ENCODE results near the gene GRID2. TPM values are rescaled to one million over a fixed set of nuclear protein-coding genes. Genes with fewer than 3 reads are reported as not detected.

The GRID2 gene
- total RNA-seq, 1 donor from 2014 or later: not detected

GRCh38 chr4:92516450-92516849 lies 212.7 kb downstream of the GRID2 start:
- no peak for DNase-seq (ENCODE audit: extremely low spot score, unreplicated experiment)
- Mint-ChIP-seq H3K4me1 (ENCODE audit: unreplicated experiment) (no peaks in the 10 kb centered on the region), H3K27me3 (ENCODE audit: unreplicated experiment) (no peaks in the 10 kb centered on the region), H3K9me3 (ENCODE audit: unreplicated experiment) (no peaks in the 10 kb centered on the region), H3K27ac (ENCODE audit: unreplicated experiment) (no peak overlapping the region), H3K4me3 (ENCODE audit: unreplicated experiment) (no peak overlapping the region), H3K36me3 (ENCODE audit: unreplicated experiment) (no peaks in the 10 kb centered on the region)
- TF ChIP-seq, protein P1, sequence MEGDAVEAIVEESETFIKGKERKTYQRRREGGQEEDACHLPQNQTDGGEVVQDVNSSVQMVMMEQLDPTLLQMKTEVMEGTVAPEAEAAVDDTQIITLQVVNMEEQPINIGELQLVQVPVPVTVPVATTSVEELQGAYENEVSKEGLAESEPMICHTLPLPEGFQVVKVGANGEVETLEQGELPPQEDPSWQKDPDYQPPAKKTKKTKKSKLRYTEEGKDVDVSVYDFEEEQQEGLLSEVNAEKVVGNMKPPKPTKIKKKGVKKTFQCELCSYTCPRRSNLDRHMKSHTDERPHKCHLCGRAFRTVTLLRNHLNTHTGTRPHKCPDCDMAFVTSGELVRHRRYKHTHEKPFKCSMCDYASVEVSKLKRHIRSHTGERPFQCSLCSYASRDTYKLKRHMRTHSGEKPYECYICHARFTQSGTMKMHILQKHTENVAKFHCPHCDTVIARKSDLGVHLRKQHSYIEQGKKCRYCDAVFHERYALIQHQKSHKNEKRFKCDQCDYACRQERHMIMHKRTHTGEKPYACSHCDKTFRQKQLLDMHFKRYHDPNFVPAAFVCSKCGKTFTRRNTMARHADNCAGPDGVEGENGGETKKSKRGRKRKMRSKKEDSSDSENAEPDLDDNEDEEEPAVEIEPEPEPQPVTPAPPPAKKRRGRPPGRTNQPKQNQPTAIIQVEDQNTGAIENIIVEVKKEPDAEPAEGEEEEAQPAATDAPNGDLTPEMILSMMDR (IDR thresholded peaks at IDR 0.05): no peak

DNA sequence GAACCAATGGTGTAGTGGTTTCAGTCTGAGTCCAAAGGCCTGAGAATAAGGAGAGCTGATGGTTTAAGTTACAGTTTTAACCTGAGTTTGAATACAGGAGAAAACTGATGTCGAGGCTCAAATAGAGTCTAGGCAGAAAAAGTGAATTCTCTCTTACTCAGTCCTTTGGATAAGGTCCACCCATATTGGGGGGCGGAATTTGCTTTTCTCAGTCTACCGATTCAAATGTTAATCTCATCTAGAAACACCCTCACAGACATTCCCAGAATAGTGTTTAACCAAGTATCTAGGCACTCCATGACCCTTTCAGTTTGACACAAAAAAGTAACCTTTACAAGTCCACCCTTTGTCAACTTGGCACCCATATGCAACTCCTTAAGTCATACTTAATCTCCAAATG lies 216.0 kb downstream of the GRID2 start:
- no peaks in the 10 kb centered on the region for H3K27me3 Mint-ChIP-seq (ENCODE audit: unreplicated experiment)
- H3K4me1 Mint-ChIP-seq (ENCODE audit: unreplicated experiment): no peaks in the 10 kb centered on the region
- H3K4me3 Mint-ChIP-seq (ENCODE audit: unreplicated experiment): no peak overlapping the region
- no peaks in the 10 kb centered on the region for H3K36me3 Mint-ChIP-seq (ENCODE audit: unreplicated experiment)
- TF ChIP-seq, protein P1 (IDR thresholded peaks at IDR 0.05): no peak
- H3K9me3 Mint-ChIP-seq (ENCODE audit: unreplicated experiment): no peaks in the 10 kb centered on the region
- no peak overlapping the region for H3K27ac Mint-ChIP-seq (ENCODE audit: unreplicated experiment)
- no peak for DNase-seq (ENCODE audit: extremely low spot score, unreplicated experiment)

DNA sequence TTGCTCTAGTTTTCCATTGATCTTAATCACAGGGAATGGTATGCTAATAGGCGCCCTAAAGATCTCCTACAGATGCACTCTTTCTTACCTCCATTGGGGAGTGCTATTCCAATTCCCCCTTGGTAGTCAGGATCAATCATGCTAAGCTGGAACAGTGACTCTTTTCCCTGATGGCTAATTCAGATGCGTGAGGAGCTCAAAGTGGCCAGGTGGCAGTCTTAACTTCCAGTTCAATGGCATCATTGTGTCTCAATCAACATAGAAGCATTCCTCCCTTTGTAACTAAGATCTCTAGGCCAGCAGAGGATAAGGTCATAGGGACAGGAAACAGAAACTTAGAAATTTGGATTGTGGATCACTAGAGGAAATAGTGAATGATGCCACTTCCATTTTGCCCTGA lies 216.8 kb downstream of the GRID2 start:
- TF ChIP-seq, protein P1 (IDR thresholded peaks at IDR 0.05): no peak
- H3K27ac Mint-ChIP-seq (ENCODE audit: unreplicated experiment): no peak overlapping the region
- H3K4me1 Mint-ChIP-seq (ENCODE audit: unreplicated experiment): no peaks in the 10 kb centered on the region

DNA sequence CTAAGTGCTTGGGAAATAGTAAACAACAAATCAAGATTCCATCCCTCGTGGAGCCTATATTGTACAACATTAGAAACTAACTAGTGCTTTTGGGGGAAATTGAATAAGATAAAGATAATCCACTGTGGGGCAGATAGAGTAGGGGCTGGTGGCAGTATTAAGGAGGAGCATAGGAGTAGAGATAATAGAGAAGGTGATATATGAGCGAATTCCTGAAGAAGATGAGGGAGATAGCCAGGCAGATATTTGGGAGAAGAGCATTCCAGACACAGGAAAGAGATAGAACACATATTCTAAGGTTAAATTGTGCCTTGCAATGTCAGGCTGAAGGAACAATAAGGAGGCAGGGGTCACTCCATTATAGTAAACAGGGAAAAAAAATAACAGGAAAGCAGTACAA lies 218.2 kb downstream of the GRID2 start:
- Mint-ChIP-seq H3K4me3 (ENCODE audit: unreplicated experiment) (no peak overlapping the region), H3K27me3 (ENCODE audit: unreplicated experiment) (no peaks in the 10 kb centered on the region), H3K9me3 (ENCODE audit: unreplicated experiment) (no peaks in the 10 kb centered on the region), H3K27ac (ENCODE audit: unreplicated experiment) (no peak overlapping the region), H3K36me3 (ENCODE audit: unreplicated experiment) (no peaks in the 10 kb centered on the region), H3K4me1 (ENCODE audit: unreplicated experiment) (no peaks in the 10 kb centered on the region)
- no peak for DNase-seq (ENCODE audit: extremely low spot score, unreplicated experiment)
- TF ChIP-seq, protein P1 (IDR thresholded peaks at IDR 0.05): no peak

More for the DNA sequence above, 216.8 kb downstream of the GRID2 start:
- H3K4me3 Mint-ChIP-seq (ENCODE audit: unreplicated experiment): no peak overlapping the region
- no peaks in the 10 kb centered on the region for H3K27me3 Mint-ChIP-seq (ENCODE audit: unreplicated experiment)
- H3K9me3 Mint-ChIP-seq (ENCODE audit: unreplicated experiment): no peaks in the 10 kb centered on the region
- H3K36me3 Mint-ChIP-seq (ENCODE audit: unreplicated experiment): no peaks in the 10 kb centered on the region
- DNase-seq (ENCODE audit: extremely low spot score, unreplicated experiment): no peak

- Mint-ChIP-seq H3K27ac (ENCODE audit: unreplicated experiment) (no peak overlapping the region), H3K9me3 (ENCODE audit: unreplicated experiment) (no peaks in the 10 kb centered on the region), H3K4me1 (ENCODE audit: unreplicated experiment) (no peaks in the 10 kb centered on the region), H3K36me3 (ENCODE audit: unreplicated experiment) (no peaks in the 10 kb centered on the region), H3K4me3 (ENCODE audit: unreplicated experiment) (no peak overlapping the region), H3K27me3 (ENCODE audit: unreplicated experiment) (no peaks in the 10 kb centered on the region)
- TF ChIP-seq, protein P1 (IDR thresholded peaks at IDR 0.05): no peak
- DNase-seq (ENCODE audit: extremely low spot score, unreplicated experiment): no peak
Observed at GRCh38 chr4:92522356-92522755, 218.6 kb downstream of the GRID2 start.
